ENCODE data around the gene CCDC34. TPM values are rescaled to one million over a fixed set of nuclear protein-coding genes. Genes with fewer than 3 reads are reported as not detected.
"Not testable (repeated sequence)": the region's sequence is repeated elsewhere in the genome, so short reads cannot be mapped to it uniquely, and the experiment has no call there.

CCDC34 gene
- total and polyA plus RNA-seq, 2 experiments from 2014 or later: 10.1 to 56.0 TPM

DNA sequence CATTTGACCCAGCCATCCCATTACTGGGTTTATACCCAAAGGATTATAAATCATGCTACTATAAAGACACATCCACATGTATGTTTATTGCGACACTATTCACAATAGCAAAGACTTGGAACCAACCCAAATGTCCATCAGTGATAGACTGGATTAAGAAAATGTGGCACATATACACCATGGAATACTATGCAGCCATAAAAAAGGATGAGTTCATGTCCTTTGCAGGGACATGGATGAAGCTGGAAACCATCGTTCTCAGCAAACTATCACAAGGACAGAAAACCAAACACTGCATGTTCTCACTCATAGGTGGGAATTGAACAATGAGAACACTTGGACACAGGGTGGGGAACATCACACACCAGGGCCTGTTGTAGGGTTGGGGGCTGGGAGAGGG, 36.0 kb downstream of the CCDC34 start:
- H3K4me3 ChIP-seq; ATAC-seq; H3K27ac ChIP-seq (ENCODE audit: low read depth); H3K36me3 ChIP-seq (ENCODE audit: insufficient read depth); H3K4me3 Mint-ChIP-seq; H3K27me3 ChIP-seq (ENCODE audit: insufficient read depth); H3F3A ChIP-seq (replicated peaks; ENCODE audit: low read depth); H4K20me1 ChIP-seq (replicated peaks; ENCODE audit: insufficient read depth); DNase-seq (ENCODE audit: low spot score); H3K9me2 ChIP-seq (ENCODE audit: insufficient read depth); H2AFZ ChIP-seq; H3K27ac Mint-ChIP-seq; H3K79me2 ChIP-seq (replicated peaks; ENCODE audit: insufficient read depth); H3K4me2 ChIP-seq; H3K27me3 Mint-ChIP-seq (ENCODE audit: insufficient read depth, low read depth, poor library complexity): not testable (repeated sequence)
- peaks cover 20% of the 10 kb centered on the region for H3K4me1 Mint-ChIP-seq
- peaks cover 26% of the 10 kb centered on the region for H3K9me3 Mint-ChIP-seq
- H3K4me1 ChIP-seq (ENCODE audit: insufficient read depth): peaks cover 17% of the 10 kb centered on the region
- H3K36me3 Mint-ChIP-seq (ENCODE audit: low read depth): peaks cover 21% of the 10 kb centered on the region; the same call in 2 of the 3 replicates

DNA sequence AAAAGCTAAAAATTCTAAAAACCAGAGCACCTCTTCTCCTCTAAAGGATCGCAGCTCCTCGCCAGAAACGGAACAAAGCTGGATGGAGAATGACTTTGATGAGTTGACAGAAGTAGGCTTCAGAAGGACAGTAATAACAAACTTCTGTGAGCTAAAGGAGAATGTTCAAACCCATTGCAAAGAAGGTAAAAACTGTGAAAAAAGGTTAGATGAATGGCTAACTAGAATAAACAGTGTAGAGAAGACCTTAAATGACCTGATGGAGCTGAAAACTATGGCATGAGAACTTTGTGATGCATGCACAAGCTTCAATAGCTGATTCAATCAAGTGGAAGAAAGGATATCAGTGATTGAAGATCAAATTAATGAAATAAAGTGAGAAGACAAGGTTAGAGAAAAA, 40.8 kb downstream of the CCDC34 start:
- not testable (repeated sequence) for H3K4me3 ChIP-seq; H3K4me3 Mint-ChIP-seq; H3F3A ChIP-seq (replicated peaks; ENCODE audit: low read depth); H3K27ac Mint-ChIP-seq; H3K79me2 ChIP-seq (replicated peaks; ENCODE audit: insufficient read depth); ATAC-seq; H3K4me2 ChIP-seq; H3K4me1 Mint-ChIP-seq; H2AFZ ChIP-seq; H3K4me1 ChIP-seq (ENCODE audit: insufficient read depth); H3K36me3 ChIP-seq (ENCODE audit: insufficient read depth); H3K9me2 ChIP-seq (ENCODE audit: insufficient read depth); DNase-seq (ENCODE audit: low spot score); H3K27me3 Mint-ChIP-seq (ENCODE audit: insufficient read depth, low read depth, poor library complexity); H3K27ac ChIP-seq (ENCODE audit: low read depth); H4K20me1 ChIP-seq (replicated peaks; ENCODE audit: insufficient read depth); H3K27me3 ChIP-seq (ENCODE audit: insufficient read depth)
- H3K36me3 Mint-ChIP-seq (ENCODE audit: low read depth): peaks cover 27% of the 10 kb centered on the region
- H3K9me3 Mint-ChIP-seq: peaks cover 37% of the 10 kb centered on the region

DNA sequence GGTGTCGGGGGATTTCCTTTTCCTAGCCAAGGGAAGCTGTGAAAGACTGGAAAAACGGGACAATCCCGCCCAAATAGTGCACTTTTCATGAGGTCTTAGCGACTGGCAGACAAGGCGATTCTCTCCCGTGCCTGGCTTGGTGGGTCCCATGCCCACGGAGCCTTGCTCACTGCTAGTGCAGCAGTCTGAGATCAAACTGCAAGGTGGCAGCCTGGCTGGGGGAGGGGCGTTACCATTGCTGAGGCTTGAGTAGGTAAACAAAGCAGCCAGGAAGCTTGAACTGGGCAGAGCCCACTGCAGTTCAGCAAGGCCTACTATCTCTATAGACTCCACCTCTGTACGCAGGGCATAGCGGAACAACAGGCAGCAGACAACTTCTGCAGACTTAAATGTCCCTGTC, 41.7 kb downstream of the CCDC34 start:
- not testable (repeated sequence) for H3K9me2 ChIP-seq (ENCODE audit: insufficient read depth); H2AFZ ChIP-seq; H3K27ac Mint-ChIP-seq; H4K20me1 ChIP-seq (replicated peaks; ENCODE audit: insufficient read depth); H3K4me2 ChIP-seq; H3K4me1 ChIP-seq (ENCODE audit: insufficient read depth); H3K27me3 Mint-ChIP-seq (ENCODE audit: insufficient read depth, low read depth, poor library complexity); H3K4me3 ChIP-seq; H3K4me1 Mint-ChIP-seq; H3K27me3 ChIP-seq (ENCODE audit: insufficient read depth); H3K79me2 ChIP-seq (replicated peaks; ENCODE audit: insufficient read depth); H3K27ac ChIP-seq (ENCODE audit: low read depth); H3K4me3 Mint-ChIP-seq; H3K36me3 ChIP-seq (ENCODE audit: insufficient read depth); DNase-seq (ENCODE audit: low spot score); ATAC-seq; H3F3A ChIP-seq (replicated peaks; ENCODE audit: low read depth)
- Mint-ChIP-seq H3K36me3 (ENCODE audit: low read depth) (peaks cover 23% of the 10 kb centered on the region), H3K9me3 (peaks cover 32% of the 10 kb centered on the region)

DNA sequence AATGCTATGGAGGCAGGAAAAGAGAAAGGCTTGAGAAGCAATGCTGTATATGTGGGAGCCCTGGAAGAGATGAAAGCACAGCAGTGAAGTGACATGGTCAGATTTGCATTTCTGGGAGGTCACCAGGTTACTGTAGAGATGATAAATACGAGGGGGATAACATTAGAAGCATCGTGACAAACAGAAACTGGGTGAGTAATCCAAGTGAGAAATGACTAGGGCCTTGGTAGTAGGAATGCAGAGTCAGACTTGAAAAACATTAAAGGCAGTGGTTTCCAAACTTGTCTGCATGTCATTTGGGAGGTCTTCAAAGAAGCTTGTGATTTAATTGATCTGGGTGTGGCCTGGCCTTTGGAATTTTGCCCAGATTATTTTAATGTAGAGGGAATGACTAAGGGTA, 43.9 kb downstream of the CCDC34 start:
- Histone ChIP-seq H3K9me2 (ENCODE audit: insufficient read depth) (peaks cover 5% of the 10 kb centered on the region; the same call in 1 of the 2 replicates), H3K27me3 (ENCODE audit: insufficient read depth) (no peaks in the 10 kb centered on the region), H3K4me1 (ENCODE audit: insufficient read depth) (no peaks in the 10 kb centered on the region), H2AFZ (no peak overlapping the region), H3F3A (replicated peaks; ENCODE audit: low read depth) (no peaks in the 10 kb centered on the region), H3K36me3 (ENCODE audit: insufficient read depth) (peaks cover 4% of the 10 kb centered on the region), H3K4me2 (no peak overlapping the region), H4K20me1 (replicated peaks; ENCODE audit: insufficient read depth) (no peaks in the 10 kb centered on the region), H3K79me2 (replicated peaks; ENCODE audit: insufficient read depth) (no peaks in the 10 kb centered on the region), H3K4me3 (no peak overlapping the region), H3K27ac (ENCODE audit: low read depth) (no peak overlapping the region)
- Mint-ChIP-seq H3K36me3 (ENCODE audit: low read depth) (peaks cover 14% of the 10 kb centered on the region), H3K27ac (no peak overlapping the region), H3K9me3 (peaks cover 19% of the 10 kb centered on the region), H3K27me3 (ENCODE audit: insufficient read depth, low read depth, poor library complexity) (peaks cover 3% of the 10 kb centered on the region), H3K4me1 (peaks cover 4% of the 10 kb centered on the region; the same call in 2 of the 3 replicates), H3K4me3 (no peak overlapping the region)
- ATAC-seq: no peak
- DNase-seq (ENCODE audit: low spot score): no peak
- TF ChIP-seq POLR2AphosphoS5 (IDR thresholded peaks at IDR 0.05; ENCODE audit: low read depth) (no peak), NANOG (IDR thresholded peaks at IDR 0.05; ENCODE audit: borderline replicate concordance) (no peak), EZH2 (IDR thresholded peaks at IDR 0.05; ENCODE audit: low read depth, unreplicated experiment) (no peak), CREB1 (CRISPR knock-in tag; IDR thresholded peaks at IDR 0.05; ENCODE audit: low read depth) (no peak), EZH2phosphoT487 (IDR thresholded peaks at IDR 0.05; ENCODE audit: unreplicated experiment) (no peak), ZNF331 (CRISPR knock-in tag; IDR thresholded peaks at IDR 0.05; ENCODE audit: low read depth) (no peak)
- TF ChIP-seq, protein P1, sequence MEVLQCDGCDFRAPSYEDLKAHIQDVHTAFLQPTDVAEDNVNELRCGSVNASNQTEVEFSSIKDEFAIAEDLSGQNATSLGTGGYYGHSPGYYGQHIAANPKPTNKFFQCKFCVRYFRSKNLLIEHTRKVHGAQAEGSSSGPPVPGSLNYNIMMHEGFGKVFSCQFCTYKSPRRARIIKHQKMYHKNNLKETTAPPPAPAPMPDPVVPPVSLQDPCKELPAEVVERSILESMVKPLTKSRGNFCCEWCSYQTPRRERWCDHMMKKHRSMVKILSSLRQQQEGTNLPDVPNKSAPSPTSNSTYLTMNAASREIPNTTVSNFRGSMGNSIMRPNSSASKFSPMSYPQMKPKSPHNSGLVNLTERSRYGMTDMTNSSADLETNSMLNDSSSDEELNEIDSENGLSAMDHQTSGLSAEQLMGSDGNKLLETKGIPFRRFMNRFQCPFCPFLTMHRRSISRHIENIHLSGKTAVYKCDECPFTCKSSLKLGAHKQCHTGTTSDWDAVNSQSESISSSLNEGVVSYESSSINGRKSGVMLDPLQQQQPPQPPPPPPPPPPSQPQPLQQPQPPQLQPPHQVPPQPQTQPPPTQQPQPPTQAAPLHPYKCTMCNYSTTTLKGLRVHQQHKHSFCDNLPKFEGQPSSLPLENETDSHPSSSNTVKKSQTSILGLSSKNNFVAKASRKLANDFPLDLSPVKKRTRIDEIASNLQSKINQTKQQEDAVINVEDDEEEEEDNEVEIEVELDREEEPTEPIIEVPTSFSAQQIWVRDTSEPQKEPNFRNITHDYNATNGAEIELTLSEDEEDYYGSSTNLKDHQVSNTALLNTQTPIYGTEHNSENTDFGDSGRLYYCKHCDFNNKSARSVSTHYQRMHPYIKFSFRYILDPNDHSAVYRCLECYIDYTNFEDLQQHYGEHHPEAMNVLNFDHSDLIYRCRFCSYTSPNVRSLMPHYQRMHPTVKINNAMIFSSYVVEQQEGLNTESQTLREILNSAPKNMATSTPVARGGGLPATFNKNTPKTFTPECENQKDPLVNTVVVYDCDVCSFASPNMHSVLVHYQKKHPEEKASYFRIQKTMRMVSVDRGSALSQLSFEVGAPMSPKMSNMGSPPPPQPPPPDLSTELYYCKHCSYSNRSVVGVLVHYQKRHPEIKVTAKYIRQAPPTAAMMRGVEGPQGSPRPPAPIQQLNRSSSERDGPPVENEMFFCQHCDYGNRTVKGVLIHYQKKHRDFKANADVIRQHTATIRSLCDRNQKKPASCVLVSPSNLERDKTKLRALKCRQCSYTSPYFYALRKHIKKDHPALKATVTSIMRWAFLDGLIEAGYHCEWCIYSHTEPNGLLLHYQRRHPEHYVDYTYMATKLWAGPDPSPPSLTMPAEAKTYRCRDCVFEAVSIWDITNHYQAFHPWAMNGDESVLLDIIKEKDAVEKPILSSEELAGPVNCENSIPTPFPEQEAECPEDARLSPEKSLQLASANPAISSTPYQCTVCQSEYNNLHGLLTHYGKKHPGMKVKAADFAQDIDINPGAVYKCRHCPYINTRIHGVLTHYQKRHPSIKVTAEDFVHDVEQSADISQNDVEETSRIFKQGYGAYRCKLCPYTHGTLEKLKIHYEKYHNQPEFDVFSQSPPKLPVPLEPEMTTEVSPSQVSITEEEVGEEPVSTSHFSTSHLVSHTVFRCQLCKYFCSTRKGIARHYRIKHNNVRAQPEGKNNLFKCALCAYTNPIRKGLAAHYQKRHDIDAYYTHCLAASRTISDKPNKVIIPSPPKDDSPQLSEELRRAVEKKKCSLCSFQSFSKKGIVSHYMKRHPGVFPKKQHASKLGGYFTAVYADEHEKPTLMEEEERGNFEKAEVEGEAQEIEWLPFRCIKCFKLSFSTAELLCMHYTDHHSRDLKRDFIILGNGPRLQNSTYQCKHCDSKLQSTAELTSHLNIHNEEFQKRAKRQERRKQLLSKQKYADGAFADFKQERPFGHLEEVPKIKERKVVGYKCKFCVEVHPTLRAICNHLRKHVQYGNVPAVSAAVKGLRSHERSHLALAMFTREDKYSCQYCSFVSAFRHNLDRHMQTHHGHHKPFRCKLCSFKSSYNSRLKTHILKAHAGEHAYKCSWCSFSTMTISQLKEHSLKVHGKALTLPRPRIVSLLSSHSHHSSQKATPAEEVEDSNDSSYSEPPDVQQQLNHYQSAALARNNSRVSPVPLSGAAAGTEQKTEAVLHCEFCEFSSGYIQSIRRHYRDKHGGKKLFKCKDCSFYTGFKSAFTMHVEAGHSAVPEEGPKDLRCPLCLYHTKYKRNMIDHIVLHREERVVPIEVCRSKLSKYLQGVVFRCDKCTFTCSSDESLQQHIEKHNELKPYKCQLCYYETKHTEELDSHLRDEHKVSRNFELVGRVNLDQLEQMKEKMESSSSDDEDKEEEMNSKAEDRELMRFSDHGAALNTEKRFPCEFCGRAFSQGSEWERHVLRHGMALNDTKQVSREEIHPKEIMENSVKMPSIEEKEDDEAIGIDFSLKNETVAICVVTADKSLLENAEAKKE (CRISPR knock-in tag; IDR thresholded peaks at IDR 0.05): no peak

Measured in GM23338 (cell line).